ENCODE measurements around the gene ZRANB3.

- TF ChIP-seq TCF4 (CRISPR knock-in tag; IDR thresholded peaks at IDR 0.05; ENCODE audit: borderline replicate concordance) (no peak), CREB5 (CRISPR knock-in tag; IDR thresholded peaks at IDR 0.05; ENCODE audit: low read depth) (no peak), ZFP30 (CRISPR knock-in tag; IDR thresholded peaks at IDR 0.05) (no peak), ISL1 (CRISPR knock-in tag; IDR thresholded peaks at IDR 0.05) (no peak)
These were observed 21.9 kb upstream of the ZRANB3 start for GRCh38 chr2:135552887-135553286.

All from SK-N-SH treated with all-trans-retinoic acid at 6 μM for 48 hours (cell line).